HG02642 (cell line): Measurements from ENCODE around the gene TMEM247.
"Not testable (repeated sequence)": the region's sequence is repeated elsewhere in the genome, so short reads cannot be mapped to it uniquely, and the experiment has no call there.

Experiments
- ATAC-seq: cut with Tn5 transposase; IDR thresholded peaks from one replicate; pipeline ENCODE4 v1.9.1; 2021; ENCODE audit warnings: mild to moderate bottlenecking; ENCODE audit not compliant: unreplicated experiment, poor library complexity

The TMEM247 gene

DNA sequence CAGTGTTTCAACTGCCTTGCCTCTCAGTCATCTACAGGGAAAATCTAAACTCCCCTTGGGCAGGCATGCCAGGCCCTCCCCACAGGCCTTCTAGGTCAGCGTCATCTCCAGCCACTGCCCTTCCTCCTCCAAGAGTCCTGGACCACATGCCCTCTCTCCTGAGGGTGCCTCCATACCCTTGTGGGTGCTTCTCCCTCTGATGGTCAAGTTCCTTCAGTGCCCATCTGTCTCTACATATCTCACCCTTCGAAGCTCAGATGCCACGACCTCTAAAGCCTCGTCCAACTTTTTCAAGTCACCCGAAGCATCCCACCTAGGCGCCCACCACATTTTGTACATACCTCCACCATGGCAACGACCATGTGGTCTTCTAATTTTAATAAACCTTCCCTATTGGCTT lies 22.6 kb upstream of the TMEM247 start:
- ATAC-seq, result no peak

GRCh38 chr2:46458763-46459500 lies 20.4 kb upstream of the TMEM247 start:
- ATAC-seq, result no peak

DNA sequence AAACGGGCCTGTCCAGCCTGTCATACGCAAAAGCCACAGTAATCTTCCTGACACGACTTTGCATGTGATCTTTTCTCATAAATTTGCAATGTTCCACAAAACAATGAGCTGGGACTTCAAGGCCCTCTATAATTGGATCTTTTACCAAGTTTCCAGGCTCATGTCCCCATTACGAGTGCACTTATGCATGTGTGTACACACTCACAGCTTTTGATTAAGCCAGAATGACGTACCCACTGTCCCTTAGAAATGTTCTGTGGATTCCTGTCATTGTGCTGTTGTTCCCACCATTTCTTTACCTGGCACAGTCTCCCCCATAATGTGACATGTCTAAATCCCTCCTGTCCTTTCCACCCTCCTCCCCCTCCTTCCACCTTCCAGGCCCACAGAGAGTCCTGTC lies 19.7 kb upstream of the TMEM247 start:
- ATAC-seq, result no peak

GRCh38 chr2:46460241-46460921 lies 19.0 kb upstream of the TMEM247 start:
- ATAC-seq, result no peak

DNA sequence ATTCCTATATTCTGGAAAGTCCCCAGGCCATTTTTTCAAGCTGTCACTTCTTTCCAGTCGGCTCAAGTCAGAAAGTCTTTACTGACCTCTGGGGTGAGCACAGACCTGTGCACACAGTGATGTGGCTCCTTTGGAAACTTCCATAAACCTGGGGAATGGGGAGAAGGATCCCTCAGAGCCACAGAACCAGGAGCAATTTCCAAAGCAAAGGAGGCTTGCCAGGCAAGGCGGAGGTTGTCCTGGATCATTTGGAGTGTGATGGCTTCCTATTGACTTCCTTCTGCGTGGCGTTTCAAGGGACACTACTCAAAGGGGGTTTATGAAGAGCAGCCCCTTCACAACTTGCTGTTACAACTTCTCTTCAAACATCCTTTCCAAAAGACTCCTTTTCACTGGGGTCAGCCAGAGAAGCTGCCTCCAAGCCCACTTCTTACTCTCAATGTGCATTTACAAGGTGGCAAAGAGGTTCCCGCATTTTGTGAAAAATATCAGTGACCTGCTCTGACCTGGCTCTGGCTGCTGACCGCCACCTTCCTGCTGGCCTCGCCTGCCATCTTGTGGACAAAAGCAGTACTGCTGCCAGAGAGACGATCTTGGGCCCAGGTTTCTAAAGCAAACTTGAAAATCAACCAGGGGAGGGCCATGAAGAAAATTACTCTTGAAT lies 18.2 kb upstream of the TMEM247 start:
- no peak for ATAC-seq

DNA sequence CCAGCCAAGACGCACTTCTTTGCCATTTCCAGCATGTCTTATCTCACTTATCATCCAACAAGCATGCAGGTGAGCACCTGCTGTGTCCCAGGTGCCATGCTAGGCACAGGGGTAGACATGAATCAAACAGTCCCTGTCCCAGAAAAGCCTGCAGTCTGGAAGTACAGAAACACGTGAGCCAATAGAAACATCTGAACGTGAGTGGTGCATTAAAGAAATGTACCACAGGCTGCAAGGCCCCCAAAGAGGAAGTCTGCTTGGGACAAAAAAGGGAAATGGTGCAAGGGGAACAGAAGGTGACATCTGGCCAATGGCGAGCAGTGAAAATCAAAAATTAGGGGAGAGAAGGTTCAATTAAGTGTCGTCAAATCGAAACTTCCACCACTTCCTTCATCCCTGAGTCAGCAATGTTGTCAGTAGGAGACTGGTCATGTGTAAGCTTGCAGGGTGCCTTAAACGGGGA lies 17.6 kb upstream of the TMEM247 start:
- no peak for ATAC-seq

DNA sequence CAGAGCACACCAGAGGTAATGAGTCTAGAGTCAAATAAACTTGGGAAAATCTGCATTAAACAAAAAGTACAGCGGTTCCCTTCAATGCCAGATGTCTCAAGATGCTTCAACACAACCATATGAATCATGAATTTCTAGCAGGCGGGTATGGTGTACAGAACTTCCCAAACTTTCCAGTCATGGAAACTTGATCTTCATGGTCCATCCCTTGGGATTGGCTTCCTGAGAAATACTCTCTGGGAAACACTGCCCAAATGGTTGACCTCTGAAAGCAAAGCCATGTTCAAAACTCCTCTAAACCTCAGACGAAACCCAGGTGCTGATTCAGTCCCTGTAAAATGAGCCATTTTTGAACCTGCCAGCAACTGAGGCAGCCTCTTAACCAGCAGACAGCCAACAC lies 16.4 kb upstream of the TMEM247 start:
- ATAC-seq, result no peak

- ATAC-seq, result no peak
These were observed 10.2 kb upstream of the TMEM247 start for GRCh38 chr2:46469116-46469515.

- no peak for ATAC-seq
These were observed 9.7 kb upstream of the TMEM247 start for GRCh38 chr2:46469700-46470099.

DNA sequence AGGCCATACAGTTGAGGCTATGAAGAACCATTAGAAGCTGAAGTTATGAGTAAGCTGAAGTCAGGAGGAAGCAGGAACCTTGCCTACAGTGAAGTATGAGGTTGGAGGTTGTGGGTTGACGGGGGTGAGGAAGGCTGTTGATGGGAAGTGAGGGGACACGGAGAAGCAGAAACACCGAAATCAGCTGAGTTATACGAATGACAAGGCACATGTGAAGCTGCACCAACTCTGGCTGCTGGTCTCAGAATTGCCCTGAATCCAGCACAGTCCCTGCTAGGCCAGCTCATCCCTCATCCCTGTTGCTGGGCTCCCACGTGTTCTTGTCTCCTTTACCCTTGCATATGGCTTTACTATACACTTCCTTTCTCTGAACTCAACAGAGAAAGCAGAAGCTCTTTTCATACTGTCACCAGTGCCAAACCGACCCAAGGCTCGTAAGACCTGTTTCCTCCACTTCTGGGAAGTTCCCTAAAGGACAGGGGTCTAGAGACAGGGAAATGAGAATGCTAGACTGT lies 9.2 kb upstream of the TMEM247 start:
- ATAC-seq, result no peak

DNA sequence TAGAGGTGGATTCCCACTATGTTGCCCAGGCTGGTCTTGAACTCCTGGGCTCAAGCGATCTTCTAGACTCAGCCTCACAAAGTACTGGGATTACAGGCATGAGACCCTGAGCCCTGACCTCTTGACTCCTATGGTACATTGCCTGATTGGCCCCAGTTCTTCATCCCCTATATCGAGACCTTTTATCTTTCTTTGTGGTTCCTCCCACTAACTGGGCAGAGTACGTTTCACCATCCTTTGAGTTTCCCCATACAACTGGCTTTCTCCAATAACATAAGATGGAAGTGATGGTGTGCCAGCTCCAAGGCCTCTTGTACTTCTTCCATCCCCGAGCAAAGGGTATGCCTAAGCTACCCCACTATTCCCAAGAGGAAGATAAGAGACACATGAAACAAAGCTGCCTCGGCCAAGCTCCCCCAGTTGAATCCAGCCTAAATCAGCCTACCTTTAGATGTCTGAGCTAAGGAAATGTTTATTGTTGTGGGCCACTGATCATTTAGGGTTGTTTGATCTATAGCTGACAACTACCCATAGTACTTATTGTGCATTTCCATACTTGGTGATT lies 8.3 kb upstream of the TMEM247 start:
- ATAC-seq, result no peak

- ATAC-seq, result no peak
These were observed 7.7 kb upstream of the TMEM247 start for GRCh38 chr2:46471697-46472096.

- not testable (repeated sequence) for ATAC-seq
These were observed 7.2 kb upstream of the TMEM247 start for GRCh38 chr2:46472165-46472564.

- not testable (repeated sequence) for ATAC-seq
These were observed 1.9 kb upstream of the TMEM247 start for GRCh38 chr2:46477462-46477861.

DNA sequence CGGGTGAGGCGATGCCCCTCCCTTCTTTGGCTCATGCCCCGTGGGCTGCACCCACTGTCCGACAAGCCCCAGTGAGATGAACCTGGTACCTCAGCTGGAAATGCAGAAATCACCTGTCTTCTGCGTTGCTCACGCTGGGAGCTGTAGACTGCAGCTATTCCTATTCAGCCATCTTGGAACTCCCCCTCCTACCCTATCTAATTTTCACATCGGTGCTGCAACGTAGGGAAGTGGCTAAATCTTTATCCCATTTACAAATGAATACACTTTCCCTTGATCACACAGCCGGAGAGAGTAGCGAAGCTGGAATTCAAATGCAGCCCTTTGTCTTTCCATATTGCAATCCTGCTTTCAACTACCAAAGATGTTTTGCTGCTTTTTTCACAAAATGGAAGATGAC lies 1.4 kb upstream of the TMEM247 start:
- ATAC-seq, result no peak

DNA sequence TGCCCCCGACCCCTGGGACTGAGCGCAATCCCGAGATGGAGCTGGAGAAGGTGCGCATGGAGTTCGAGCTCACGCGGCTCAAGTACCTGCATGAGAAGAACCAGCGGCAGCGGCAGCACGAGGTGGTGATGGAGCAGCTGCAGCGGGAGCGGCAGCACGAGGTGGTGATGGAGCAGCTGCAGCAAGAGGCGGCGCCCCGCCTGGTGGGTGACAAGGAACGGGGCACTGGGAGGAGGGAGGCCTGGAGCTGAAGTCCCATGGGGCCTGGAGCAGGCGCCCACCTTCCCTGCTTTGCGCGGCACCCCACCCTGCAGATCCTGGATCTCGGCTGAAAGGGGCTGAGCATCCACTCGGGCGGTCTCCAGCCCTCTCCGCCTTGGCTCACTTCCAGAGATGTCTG lies 1.2 kb downstream of the TMEM247 start:
- ATAC-seq, result no peak

- no peak for ATAC-seq
These were observed 2.1 kb downstream of the TMEM247 start for GRCh38 chr2:46481198-46482193.

GRCh38 chr2:46482490-46482889 lies 3.1 kb downstream of the TMEM247 start:
- ATAC-seq, result no peak

- ATAC-seq, result no peak
These were observed 5.6 kb downstream of the TMEM247 start for GRCh38 chr2:46485002-46485401.

DNA sequence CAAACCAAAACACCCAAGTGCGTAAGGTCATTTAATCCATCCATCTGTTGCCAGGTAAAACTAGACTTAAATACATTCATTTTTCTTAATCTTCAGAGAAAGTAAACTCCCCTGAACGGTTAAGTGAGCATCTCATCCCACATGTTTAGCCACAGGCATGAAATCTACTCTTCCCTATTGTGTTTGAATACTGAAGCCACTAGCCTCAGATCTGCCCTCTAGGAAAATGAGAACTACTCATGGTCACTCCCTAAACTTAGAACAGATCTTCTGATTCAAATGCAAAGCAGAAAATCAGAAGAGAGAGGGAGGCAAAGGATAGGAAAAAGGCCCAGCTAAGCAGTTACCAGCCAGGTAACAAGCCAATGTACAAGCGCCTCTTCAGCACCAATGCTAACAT lies 7.1 kb downstream of the TMEM247 start:
- ATAC-seq, result no peak
